Femur (tissue), 1 donor: ENCODE data around the gene RBX1.
A peak's percentile ranks its signal among the peaks of the same experiment; 100 is the strongest.
"Not testable (repeated sequence)": the region's sequence is repeated elsewhere in the genome, so short reads cannot be mapped to it uniquely, and the experiment has no call there.

Experiments used
- DNase-seq: peaks from one replicate; pipeline ENCODE4 v3.0.0-alpha.2; 2017

The RBX1 gene

DNA sequence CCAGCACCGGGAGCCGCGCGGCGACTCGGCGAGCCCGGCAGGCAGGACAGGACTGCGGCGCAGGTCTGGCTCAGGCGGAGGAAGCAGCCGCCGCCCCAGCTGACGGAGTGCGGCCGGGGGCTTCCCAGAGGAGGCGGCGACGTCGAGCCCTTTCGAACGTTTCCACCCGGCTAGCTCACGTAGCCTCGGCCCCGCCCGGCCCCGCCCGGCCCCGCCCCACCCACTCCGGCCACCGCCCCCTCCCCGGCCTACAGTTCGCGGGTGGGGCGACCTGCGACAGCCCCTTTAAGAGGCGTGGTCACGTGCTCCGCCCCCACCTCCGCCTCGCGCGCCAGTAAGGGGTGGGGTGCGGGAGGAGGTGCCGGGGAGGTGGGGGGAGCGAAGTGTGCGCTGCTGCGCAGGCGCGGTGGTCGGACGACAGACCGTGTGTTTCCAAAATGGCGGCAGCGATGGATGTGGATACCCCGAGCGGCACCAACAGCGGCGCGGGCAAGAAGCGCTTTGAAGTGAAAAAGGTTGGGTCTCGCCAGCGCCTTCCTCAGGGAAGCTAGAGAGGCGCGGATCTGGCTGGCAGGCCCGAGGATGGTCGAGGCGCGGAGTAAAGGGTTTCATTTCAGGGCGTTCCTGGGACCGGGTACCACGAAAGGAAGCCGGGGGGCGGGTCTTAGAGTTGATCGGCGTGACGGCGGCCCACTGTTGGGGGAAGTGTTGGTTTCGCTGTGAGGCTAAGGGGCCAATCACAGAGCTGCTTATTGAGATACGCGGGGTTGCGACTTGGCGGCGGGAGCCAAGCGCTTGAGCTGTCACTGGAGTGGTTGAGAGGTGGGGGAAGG, at the start of gene RBX1:
TSS of gene RBX1 (plus strand) at position 417 of the 833 bp plus-strand sequence. CDS start at position 438, 21 bp downstream.
- DNase-seq, result peak; percentile 99

DNA sequence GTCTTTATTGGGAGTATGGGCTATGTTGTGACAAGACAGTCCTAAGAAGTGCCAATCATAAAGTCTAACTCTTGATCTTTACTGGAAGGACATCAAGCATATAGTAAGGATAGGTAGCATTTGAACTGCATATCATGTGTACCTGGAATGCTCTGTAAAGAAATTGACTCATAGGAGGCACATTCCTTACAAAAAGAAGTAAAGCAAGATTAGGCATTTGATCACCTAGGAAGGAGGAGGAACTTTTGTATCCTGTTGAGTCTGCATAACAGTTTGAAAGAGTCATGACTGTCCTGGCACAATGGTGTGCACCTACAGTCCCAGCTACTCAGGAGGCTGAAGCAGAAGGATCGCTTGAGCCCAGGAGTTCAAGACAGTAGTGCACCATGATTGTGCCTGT, 47.1 kb upstream of the RBX1 start:
- DNase-seq, result no peak

DNA sequence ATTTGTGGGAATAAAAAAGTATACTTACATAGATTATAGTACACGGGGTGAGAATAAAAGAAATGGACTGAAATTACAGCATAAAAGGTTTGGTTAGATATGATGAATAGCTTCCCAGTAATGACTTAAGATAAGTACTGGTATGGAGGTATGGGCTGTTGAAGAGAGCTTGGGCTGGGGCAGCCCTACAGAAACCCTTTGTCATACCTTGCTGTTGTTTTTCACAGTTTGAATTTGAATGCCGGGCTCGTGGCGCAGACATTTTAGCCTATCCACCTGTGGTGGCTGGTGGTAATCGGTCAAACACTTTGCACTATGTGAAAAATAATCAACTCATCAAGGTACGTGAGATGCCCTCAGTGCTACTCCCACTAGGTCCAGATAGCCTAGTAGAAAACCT, 42.3 kb upstream of the RBX1 start:
- DNase-seq, result no peak

DNA sequence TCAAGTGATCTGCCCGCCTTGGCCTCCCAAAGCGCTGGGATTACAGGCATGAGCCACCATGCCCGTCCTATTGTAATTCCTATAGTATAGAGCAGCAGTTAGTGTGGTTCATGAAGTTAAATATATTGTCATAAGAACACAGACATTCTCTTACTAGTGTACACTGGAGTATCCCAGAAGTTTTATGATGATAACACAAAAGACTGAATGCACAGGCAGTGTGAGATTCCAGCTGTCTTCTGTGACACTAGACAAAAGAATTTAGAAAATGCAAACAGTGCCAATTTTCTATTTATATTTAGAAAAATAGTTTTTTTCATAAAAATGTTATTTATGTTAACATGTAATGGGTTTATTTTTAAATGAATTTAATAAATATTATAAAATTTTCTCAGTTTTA, 39.4 kb upstream of the RBX1 start:
- DNase-seq, result no peak

DNA sequence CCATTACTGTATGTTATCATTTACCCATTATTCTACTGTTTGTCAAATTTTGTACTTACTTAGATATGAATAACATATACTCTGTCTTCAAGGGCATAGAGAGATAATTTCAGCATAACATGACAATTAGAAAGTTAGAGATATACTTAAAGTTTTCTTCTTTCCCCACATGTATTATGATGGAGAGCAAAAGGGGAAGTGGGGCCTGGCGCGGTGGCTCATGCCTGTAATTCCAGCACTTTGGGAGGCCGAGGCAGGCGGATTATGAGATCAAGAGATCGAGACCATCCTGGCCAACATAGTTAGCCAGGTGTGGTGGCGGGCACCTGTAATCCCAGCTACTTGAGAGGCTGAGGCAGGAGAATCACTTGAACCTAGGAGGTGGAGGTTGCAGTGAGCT, 38.2 kb upstream of the RBX1 start:
- DNase-seq, result not testable (repeated sequence)

DNA sequence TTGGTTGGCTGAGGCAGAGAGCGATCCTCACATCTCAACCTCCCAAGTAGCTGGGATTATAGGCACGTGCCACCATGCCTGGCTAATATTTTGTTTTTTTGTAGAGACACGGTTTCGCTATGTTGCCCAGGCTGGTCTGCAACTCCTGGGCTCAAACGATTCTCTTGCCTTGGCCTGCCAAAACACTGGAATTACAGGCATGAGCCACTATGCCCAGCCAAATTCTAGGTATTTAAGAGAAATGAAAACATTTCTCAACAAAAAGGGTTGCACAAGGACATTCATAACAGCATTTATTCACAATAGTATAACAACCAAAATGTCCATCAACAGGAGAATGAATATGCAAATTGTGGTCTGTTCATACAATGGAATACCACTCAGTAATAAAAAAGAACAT, 31.7 kb upstream of the RBX1 start:
- DNase-seq, result no peak

DNA sequence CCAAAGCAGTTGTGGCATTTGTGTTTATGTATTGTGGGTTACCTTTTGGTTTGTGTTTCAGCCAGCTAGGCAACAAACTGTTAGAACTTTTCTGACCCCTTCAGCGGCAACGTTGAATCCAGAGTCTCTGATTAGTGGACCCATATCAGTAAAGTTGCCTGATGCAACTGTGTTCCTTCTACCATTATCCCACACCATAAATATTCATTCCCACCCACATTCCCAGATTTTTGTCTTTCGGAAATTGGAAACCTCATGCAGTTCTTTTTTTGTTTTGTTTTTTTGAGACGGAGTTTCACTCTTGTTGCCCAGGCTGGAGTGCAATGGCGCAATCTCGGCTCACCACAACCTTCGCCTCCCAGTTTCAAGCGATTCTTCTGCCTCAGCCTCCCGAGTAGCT, 30.7 kb upstream of the RBX1 start:
- no peak for DNase-seq

DNA sequence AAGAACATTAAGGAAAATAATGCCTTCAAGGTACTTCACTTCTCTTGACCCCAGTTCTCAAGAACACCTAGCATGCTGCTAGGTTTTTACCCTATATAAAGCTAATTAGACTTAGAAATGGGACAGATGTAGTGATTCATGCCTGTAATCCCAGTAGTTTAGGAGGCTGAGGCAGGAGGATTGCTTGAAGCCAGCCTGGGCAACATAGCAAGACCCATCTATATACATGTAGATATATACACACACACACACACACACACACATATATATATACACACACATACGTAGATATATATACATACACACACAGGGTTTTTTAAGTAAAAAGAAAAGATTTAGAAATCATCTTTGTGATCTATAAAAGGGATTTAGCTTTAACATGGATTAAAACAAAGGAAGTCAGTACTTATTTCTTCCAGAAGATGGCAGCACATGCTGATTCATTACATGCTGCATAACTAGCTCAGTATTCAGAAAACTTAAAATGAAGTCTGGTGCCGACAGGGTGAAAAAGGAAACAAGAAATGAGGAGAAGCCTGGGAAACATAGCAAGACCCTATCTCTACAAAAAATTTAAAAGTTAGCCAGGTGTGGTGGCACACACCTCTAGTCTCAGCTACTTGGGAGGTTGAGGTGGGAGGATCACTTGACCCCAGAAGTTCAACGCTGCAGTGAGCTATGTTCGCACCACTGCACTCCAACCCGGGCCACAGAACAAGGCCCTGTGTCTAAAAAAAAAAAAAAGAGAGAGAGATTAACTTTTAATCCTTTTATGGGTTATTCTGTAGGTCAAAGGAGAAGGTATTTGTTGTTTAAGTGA, 28.5 kb upstream of the RBX1 start:
- no peak for DNase-seq

DNA sequence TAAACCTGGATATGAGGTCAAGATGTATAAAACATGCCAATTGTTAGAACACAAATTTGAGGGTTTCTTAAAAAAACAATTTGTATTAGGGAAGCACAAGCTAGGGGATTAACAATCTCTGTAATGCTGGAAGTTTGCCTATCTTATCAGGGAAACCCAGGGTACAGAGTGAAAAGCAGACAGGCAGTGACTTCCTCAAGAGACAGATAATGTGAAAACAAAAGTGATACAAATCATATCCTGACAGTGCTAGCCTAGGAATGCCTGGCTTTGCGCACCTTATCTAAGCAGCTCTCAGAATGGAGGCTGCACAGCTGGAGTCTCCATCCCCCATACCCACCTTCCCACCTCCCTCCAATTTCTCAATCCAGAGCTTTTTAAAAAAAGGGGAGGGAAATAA, 22.5 kb upstream of the RBX1 start:
- no peak for DNase-seq

DNA sequence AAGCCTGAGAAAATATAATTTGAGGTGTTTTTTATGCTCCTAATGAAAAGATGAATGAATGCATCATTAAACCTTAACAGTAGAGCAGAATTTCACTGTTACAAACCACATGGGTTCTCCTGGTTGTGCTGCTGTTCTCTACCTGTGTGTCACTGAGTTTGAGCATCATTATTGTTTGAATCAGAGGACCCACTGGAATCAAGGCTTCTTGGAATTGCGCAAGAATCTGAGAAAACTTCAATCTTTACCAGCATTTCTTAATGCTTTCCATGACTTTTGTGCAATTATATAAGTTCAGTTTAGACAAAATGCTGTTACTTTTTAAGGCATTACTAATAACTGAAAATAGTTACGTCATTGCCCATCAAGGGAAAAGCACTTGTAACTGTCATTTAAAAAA, 18.8 kb upstream of the RBX1 start:
- no peak for DNase-seq

DNA sequence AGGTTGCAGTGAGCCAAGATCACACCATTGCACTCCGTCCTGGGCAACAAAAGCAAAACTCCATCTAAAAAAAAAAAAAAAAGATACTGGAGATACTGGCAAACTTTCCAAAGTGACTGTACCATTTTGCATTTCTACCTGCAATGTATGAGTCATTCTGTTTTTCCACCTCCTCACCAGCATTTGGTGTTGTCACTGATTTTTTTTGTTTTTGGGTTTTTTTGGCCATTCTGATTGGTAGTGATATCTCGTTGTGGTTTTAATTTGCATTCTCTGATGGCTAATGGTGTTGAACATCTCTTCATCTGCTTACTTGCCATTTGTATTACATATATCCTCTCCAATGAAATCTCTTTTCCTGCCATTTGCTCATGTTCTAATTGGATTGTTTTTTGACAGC, 12.0 kb upstream of the RBX1 start:
- DNase-seq, result no peak

DNA sequence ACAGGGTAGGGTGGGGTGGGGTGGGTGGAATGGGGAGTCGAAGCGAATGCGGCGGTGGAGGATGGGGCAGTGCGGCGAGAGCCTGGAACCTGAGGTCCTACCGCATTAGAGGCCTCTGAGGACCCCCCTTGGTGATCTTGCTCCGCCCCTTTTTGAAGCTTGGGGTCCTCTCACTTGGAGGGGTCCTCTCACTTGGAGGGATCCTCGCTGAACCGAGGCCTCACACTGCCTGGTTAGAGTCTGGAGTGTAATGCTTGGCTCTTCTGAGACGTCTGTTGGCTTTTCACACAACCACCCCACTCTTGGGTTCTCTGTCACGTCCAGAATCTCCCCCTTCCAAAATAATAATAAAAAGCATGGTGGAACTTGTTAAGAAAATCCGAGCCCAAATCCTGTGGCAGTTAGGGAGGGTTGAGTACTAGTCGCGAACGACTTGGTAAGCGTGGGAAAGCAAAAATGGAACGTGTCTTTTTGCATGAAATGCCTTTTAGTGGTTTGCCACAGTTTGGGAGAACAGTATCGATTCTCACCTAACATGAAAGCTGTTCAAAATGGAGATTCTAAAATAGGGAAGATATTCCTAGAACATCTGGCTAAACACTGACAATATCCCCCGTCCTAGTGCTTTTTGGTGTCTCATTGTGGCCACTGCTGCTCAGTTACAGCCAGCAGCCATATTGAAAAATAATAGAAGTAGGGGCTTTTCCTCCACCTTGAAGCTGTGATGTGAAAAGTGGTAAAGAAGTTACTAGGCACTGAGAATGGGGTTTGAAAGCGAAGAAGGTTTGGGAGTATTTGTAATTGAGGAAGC, 822 bp downstream of the RBX1 start:
- no peak for DNase-seq

DNA sequence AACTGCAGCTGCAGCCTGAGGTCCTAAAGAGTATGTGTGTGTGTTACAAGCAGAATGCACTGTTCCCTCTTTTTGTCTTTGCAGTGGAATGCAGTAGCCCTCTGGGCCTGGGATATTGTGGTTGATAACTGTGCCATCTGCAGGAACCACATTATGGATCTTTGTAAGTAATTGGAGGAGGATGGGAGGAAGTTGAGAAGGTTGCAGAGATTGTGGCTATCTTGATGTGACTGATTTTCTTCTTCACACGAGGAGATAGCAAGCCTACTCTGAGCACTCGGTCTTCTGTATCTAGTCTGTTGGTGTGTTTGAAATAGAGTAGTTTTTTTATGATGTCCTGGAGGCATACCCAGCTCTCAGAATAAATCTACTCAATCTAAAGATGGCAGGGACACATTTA, 2.3 kb downstream of the RBX1 start:
- DNase-seq, result no peak

DNA sequence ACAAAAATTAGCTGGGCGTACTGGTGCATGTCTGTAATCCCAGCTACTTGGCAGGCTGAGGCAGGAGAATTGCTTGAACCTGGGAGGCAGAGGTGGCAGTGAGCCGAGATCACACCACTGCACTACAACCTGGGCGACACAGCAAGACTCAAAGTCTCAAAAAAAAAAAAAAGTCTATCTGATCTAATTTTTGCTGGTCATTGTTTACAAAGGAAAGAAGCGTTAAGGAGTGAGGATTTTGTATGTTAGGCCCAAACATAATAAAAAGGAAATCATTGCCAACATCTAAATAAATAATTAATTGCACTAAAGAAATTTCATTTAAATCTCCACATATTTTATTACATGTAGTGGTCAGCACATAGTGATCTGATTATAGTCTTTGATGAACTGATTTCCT, 2.9 kb downstream of the RBX1 start:
- no peak for DNase-seq

DNA sequence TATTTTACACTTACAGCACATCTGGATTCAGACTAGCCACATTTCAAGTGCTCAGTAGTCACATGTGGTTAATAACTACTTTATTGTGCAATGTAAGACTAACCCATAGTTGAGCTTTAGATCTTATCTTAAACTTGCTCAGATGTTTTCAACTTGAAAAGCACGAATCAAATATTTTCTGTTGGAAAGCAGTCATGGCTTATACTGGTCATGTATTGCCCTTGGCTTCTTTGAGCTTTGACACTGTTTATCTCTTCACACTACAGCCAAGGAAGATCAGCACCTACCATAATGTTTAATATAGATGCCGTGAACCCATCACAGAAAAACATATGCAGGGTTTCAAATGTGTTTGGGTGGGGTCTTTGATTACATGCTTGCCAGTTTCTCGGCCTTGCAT, 4.4 kb downstream of the RBX1 start:
- no peak for DNase-seq

DNA sequence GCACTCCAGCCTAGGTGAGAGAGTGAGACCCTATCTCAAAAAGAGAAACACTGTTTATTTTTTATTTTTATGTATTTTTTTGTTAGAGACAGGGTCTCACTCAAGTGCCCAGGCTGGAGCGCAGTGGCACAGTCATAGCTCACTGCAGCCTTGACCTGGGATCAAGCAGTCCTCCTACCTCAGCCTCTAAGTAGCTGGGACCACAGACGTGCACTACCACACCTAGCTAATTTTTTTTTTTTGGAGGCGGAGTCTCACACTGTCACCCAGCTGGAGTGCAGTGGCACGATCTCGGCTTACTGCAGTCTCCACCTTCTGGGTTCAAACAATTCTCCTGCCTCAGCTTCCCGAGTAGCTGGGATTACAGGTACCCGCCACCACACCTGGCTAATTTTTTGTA, 6.4 kb downstream of the RBX1 start:
- no peak for DNase-seq

DNA sequence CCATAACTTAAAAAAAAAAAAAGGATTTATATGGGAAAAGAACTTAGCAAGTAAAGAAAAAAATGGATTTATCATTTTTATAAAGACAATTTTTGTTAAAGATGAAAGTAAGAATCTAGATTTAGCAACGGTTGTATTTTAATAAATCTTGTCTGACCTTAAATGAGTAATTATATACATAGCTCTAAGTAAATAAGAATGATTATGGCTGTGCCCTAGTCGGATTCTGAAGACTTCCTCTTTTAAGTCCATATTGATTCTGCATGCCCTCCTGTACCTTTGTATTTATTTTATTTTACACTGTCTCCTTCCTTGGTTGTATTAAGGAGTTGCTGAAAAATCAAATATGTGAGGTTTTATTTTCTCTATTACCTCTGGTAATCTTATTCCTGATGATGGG, 7.1 kb downstream of the RBX1 start:
- DNase-seq, result no peak

DNA sequence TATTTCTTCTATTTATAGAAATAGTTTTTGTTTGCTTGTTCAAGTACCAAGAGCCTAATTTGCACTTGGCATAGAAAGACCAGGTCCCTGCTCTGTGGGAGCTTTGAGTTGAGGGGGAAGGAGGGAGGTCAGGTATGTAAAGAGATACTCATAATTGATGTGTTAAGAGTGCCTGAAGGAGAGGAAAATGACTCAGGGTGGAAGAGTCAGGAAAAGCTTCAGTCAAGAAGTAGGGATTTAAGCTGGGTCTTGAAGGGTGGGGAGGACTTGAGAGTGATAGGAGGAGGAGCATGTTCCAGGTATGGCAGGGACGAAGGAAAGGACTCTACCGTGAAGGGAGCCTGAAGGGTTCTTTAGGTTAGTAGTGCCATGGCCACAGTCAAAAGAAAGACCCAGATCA, 9.0 kb downstream of the RBX1 start:
- DNase-seq, result no peak

DNA sequence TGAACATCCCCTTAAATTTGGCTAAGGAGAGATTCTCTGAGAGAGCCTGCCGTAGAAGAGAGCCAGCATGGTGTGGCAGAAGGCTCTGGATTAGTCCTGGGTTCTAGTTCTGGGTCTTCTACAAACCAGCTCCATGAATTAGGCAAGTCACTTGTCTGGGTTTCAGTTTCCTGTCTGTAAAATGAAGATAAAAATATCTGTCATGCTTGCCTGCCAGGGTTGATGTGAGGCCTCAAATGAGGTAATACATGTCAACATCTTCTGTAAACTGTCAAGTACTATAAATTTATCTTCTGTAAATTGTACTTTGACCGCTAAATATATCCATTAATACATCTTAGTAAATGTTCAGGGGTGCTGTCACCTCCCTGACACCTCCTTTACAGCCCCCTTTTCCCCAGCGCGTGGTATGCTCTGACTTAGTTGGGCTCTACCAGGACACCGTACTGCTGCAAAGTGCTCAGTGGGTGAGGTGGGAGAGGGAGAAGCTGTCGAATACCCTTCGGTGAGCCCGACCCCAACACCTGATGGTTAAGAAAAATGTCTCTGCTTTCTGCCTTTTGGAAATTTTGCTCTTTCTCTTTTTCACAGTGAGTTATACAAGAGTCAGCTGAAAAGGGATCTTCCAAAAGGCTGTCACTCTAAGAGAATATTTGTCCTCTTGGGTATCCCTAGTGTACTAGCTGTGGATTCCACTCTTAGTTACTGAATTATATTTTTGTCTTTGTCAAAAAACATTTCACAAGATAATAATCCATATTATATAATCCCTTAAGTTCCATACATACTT, 15.0 kb downstream of the RBX1 start:
- DNase-seq, result no peak

DNA sequence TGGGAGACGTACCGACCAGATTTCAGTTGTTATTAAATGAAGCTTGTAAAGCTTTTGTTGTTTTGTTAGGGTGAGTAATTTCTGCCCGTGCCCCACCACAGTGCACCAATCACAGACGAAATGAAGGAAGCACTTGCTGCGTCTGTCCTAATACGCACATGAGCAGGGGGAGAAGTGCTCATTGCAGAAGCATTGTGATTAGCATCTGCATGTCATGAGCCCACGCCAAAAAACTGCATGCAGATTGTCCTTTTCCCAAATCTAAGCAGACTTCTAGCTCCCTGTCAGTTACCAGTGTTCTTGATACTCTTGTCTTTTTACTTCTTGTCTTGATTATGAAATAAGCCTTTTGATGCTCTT, 15.5 kb downstream of the RBX1 start:
- no peak for DNase-seq

DNA sequence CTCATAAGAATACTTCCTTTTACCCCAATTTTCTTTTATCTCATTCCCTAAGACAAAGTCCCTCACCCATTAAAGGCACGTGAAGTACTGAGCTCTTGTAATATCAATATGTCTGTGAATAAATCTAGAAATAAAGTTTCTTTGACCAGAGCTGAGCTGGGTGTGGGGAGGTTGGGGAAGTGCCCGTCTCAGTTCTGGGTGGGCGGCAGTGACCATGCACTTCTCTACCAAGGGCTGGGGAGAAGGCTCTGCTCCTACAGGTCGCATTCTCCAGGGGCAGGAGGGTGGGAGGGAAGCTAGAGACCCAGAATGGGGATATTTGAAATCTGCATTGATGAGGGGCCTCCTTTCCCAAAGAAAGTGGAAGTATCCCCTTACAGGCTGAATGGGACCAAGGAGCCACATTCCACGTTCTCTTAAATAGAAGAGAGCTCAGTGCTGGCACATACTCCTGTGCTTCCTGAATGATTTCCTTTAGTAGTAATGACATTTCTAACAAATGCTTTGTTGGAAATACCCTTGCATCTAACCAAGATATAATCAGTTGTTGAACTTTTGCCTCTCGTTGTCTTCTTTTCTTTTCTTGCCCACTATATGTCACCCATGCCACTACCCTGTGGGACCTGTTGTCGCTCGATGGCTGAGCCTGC, 16.1 kb downstream of the RBX1 start:
- no peak for DNase-seq

DNA sequence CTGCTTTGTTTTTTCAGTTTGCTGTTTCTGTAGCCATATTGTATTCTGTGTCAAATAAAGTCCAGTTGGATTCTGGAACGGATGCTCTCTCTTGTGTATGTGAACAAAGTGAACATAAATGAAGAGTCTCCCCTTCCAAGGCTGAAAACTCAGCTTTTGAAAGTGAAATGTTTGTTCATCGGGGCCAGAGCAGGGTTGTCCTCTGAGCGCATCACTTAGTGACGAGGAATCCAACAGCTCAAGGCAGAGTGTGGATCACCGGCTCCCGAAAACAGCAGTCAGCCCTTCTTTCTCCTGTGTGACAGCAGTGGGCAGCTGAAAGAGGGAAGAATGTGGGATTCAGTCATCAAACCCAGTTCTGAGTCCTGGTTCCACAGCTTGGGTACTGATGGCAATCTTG, 21.4 kb downstream of the RBX1 start:
- no peak for DNase-seq
